Mesangial cell (primary cell): ENCODE measurements around the gene SPSB4. TPM values are rescaled to one million over a fixed set of nuclear protein-coding genes. Genes with fewer than 3 reads are reported as not detected.

Experiments
- total RNA-seq: library from RNA; depleted of rRNA; stranded (reverse); fragments of >200 nt; gene quantifications from 2 replicates; pipeline ENCODE4 v1.2.3, GENCODE V29; 2015

Gene SPSB4
- total RNA-seq: 0.13 and 0.49 TPM in 2 replicates

GRCh38 chr3:141050576-141051442, at the start of gene SPSB4:
TSS of gene SPSB4 (plus strand) at chr3:141051347. CDS start at chr3:141066105, 14,758 bp downstream.

Other genes starting within 250 kb of the SPSB4 start
- gene SLC25A36, start 109.5 kb upstream of the SPSB4 start, total RNA-seq: 24.1 and 46.4 TPM in 2 replicates
- 5.4 and 15.8 TPM in 2 replicates for gene PXYLP1, start 180.5 kb downstream of the SPSB4 start, total RNA-seq